ENCODE data around the gene SLAMF8. TPM values are rescaled to one million over a fixed set of nuclear protein-coding genes. Genes with fewer than 3 reads are reported as not detected.

The SLAMF8 gene
- total and polyA plus RNA-seq, 10 donors, result 12.9 to 40.0 (median 18.7) TPM

- 31 to 45% (median 39%) methylated on average over 8 of the region's 8 CpGs for WGBS, 5 donors
- Histone ChIP-seq H3K27ac (peak overlapping the region in 2 of 8 donors; percentile 24 to 40), H3K4me1 (peaks cover 5 to 65% (median 35%) of the 10 kb centered on the region in 6 donors), H3K4me3 (peak overlapping the region in 6 of 8 donors; percentile 11 to 52 (median 19)), H3K36me3 (no peaks in the 10 kb centered on the region), H3K27me3 (replicated peaks in 1 of 7) (peaks cover 0 to 11% (median 0%) of the 10 kb centered on the region in 7 donors), H3K9me3 (no peaks in the 10 kb centered on the region)
- intact Hi-C loops (cut with DNase I; ENCODE audit: low total_unique reads), result no loop called here
- peak in 1 of 3 donors; percentile 33 for TF ChIP-seq POLR2AphosphoS5 (IDR thresholded peaks at IDR 0.05)
- TF ChIP-seq POLR2A (IDR thresholded peaks at IDR 0.05), result no peak
- TF ChIP-seq CTCF (IDR thresholded peaks at IDR 0.05 in 8 of 11, conservative IDR thresholded peaks at IDR 0.05 in 3 of 11), result peak in 1 of 11 experiments; percentile 7
- DNase-seq, result no peak
Observed at GRCh38 chr1:159800177-159800930, 26.3 kb upstream of the SLAMF8 start.

GRCh38 chr1:159802111-159802510 is 24.6 kb upstream of the SLAMF8 start, which contains the start of gene FCRL6:
Gene FCRL6, plus strand, starts transcription at chr1:159802360. Its CDS starts 65 bp downstream, at chr1:159802425.
- Histone ChIP-seq H3K4me3 (peak within 1 kb of the TSS in 6 of 8 donors; percentile 14 to 52 (median 20)), H3K27me3 (replicated peaks in 1 of 7) (no peaks in the 10 kb centered on the region), H3K27ac (peak within 1 kb of the TSS in 4 of 8 donors; percentile 12 to 74 (median 42)), H3K36me3 (no peaks in the 10 kb centered on the region), H3K9me3 (no peaks in the 10 kb centered on the region), H3K4me1 (peaks cover 5 to 65% (median 35%) of the 10 kb centered on the region in 6 donors)
- intact Hi-C loops (cut with DNase I; ENCODE audit: low total_unique reads), result no loop called here
- WGBS, 5 donors, result 76 to 86% (median 78%) methylated on average over 8 of the region's 8 CpGs
- no peak for TF ChIP-seq POLR2AphosphoS5 (IDR thresholded peaks at IDR 0.05)
- DNase-seq, result no peak

- no peak for DNase-seq
- no peaks in the 10 kb centered on the region for H3K27me3 ChIP-seq (replicated peaks in 1 of 7)
- no peaks in the 10 kb centered on the region for H3K9me3 ChIP-seq
- intact Hi-C loops (cut with DNase I; ENCODE audit: low total_unique reads), result no loop called here
- H3K4me1 ChIP-seq, result peaks cover 5 to 57% (median 33%) of the 10 kb centered on the region in 6 donors
- H3K4me3 ChIP-seq, result peak overlapping the region in 1 of 8 donors; percentile 52
- TF ChIP-seq POLR2AphosphoS5 (IDR thresholded peaks at IDR 0.05), result no peak
- TF ChIP-seq POLR2A (IDR thresholded peaks at IDR 0.05), result no peak
- no peak for TF ChIP-seq CTCF (IDR thresholded peaks at IDR 0.05 in 8 of 11, conservative IDR thresholded peaks at IDR 0.05 in 3 of 11)
- peak overlapping the region in 5 of 8 donors; percentile 12 to 74 (median 43) for H3K27ac ChIP-seq
- WGBS, 5 donors, result 57 to 72% (median 67%) methylated on average over 7 of the region's 7 CpGs
- H3K36me3 ChIP-seq, result peaks cover 0 to 4% (median 0%) of the 10 kb centered on the region in 6 donors
Observed at GRCh38 chr1:159803956-159804689, 22.6 kb upstream of the SLAMF8 start.

GRCh38 chr1:159804924-159805323 is 21.7 kb upstream of the SLAMF8 start:
- peak overlapping the region in 2 of 8 donors; percentile 40 to 74 for H3K27ac ChIP-seq
- H3K4me3 ChIP-seq, result no peak overlapping the region
- H3K4me1 ChIP-seq, result peaks cover 5 to 49% (median 25%) of the 10 kb centered on the region in 6 donors
- H3K27me3 ChIP-seq (replicated peaks in 1 of 7), result no peaks in the 10 kb centered on the region
- intact Hi-C loops (cut with DNase I; ENCODE audit: low total_unique reads), result no loop called here
- peaks cover 0 to 8% (median 0%) of the 10 kb centered on the region in 6 donors for H3K36me3 ChIP-seq
- DNase-seq, result no peak
- no peaks in the 10 kb centered on the region for H3K9me3 ChIP-seq
- TF ChIP-seq POLR2A (IDR thresholded peaks at IDR 0.05) (no peak), CTCF (IDR thresholded peaks at IDR 0.05 in 8 of 11, conservative IDR thresholded peaks at IDR 0.05 in 3 of 11) (no peak)
- 45 to 79% (median 51%) methylated on average over 2 of the region's 2 CpGs for WGBS, 5 donors
